NCI-H345 treated with DMSO at 0.1 percent for 48 hours (cell line): Measurements from ENCODE around the gene FNDC11.
"Not testable (repeated sequence)": the region's sequence is repeated elsewhere in the genome, so short reads cannot be mapped to it uniquely, and the experiment has no call there.

Source experiments
- DNase-seq: peaks from one replicate; lab custom pipeline; 2025; ENCODE audit not compliant: unreplicated experiment; lab: John Stamatoyannopoulos, UW

Gene FNDC11

GRCh38 chr20:63565699-63566335, 11.9 kb downstream of the FNDC11 start:
- no peak for DNase-seq

GRCh38 chr20:63566395-63567135, 12.6 kb downstream of the FNDC11 start:
- no peak for DNase-seq

GRCh38 chr20:63567136-63567385, 13.1 kb downstream of the FNDC11 start:
- no peak for DNase-seq

- DNase-seq, result no peak
These were observed 13.6 kb downstream of the FNDC11 start for GRCh38 chr20:63567386-63568169.

GRCh38 chr20:63568170-63568981, 14.4 kb downstream of the FNDC11 start:
- no peak for DNase-seq

GRCh38 chr20:63568986-63569949, 15.3 kb downstream of the FNDC11 start:
- no peak for DNase-seq

- no peak for DNase-seq
These were observed 16.5 kb downstream of the FNDC11 start for GRCh38 chr20:63570281-63571086.

GRCh38 chr20:63571087-63571478, 17.1 kb downstream of the FNDC11 start:
- DNase-seq, result not testable (repeated sequence)

GRCh38 chr20:63572071-63572787, 18.3 kb downstream of the FNDC11 start:
- DNase-seq, result no peak

- no peak for DNase-seq
These were observed 19.1 kb downstream of the FNDC11 start for GRCh38 chr20:63572788-63573646.

- DNase-seq, result no peak
These were observed 19.7 kb downstream of the FNDC11 start for GRCh38 chr20:63573647-63574131.

GRCh38 chr20:63574156-63574828, 20.3 kb downstream of the FNDC11 start, which contains the start of gene HELZ2:
Gene HELZ2 (minus strand): TSS chr20:63574239. CDS start chr20:63572385, 1,854 bp downstream.
- peak; percentile 36 for DNase-seq

- DNase-seq, result no peak
These were observed 21.1 kb downstream of the FNDC11 start for GRCh38 chr20:63574829-63575743.

GRCh38 chr20:63576311-63576710, 22.4 kb downstream of the FNDC11 start:
- no peak for DNase-seq

GRCh38 chr20:63577317-63577894, 23.4 kb downstream of the FNDC11 start:
- no peak for DNase-seq
